Upper lobe of left lung (tissue), 4 donors: ENCODE measurements around the gene CDH22.

Source experiments
- CTCF ChIP-seq, 6 experiments: fragments of 450-650 bp in 4 of 6; fragments of 200-600 bp in 2 of 6; sonication (generic) in 2 of 6; IDR thresholded peaks; one replicate each; pipeline ENCODE4 v1.5.1; 2016 to 2019; ENCODE audit warnings: antibody characterized with exemption in 6 of 6
- POLR2A ChIP-seq, 4 donors: fragments of 450-650 bp; IDR thresholded peaks; one replicate each; pipeline ENCODE4 v1.5.1; 2016 to 2017; ENCODE audit warnings: antibody characterized with exemption in 4 of 4, mild to moderate bottlenecking in 2 of 4
- POLR2AphosphoS5 ChIP-seq, 2 donors: sonication (generic); formaldehyde crosslinking; IDR thresholded peaks; one replicate each; pipeline ENCODE4 v1.5.1; 2017; ENCODE audit warnings: antibody characterized with exemption in 2 of 2

GRCh38 chr20:46252352-46253091 lies 55.8 kb downstream of the CDH22 start:
- TF ChIP-seq CTCF (IDR thresholded peaks at IDR 0.05), result no peak
- no peak for TF ChIP-seq POLR2AphosphoS5 (IDR thresholded peaks at IDR 0.05)
- no peak for TF ChIP-seq POLR2A (IDR thresholded peaks at IDR 0.05)
